DOHH2 (cell line): ENCODE data around the gene MYLIP.

ENCODE experiments used
- H3F3A ChIP-seq: fragments of 200-600 bp; sonication (generic), shearing (Covaris generic); 2 replicates; pipeline ENCODE4 v1.6.0; 2016; ENCODE audit warnings: antibody characterized with exemption, mild to moderate bottlenecking; ENCODE audit not compliant: control insufficient read depth, insufficient read depth
- H3K27ac ChIP-seq: fragments of 200-600 bp; sonication (generic); 2 replicates; pipeline ENCODE4 v1.5.1; 2014; ENCODE audit warnings: low read depth, mild to moderate bottlenecking, low read length, moderate library complexity
- H3K27me3 ChIP-seq: fragments of 200-600 bp; sonication (generic); 2 replicates; pipeline ENCODE4 v1.6.1; 2014; ENCODE audit warnings: mild to moderate bottlenecking, low read length, mixed read lengths; ENCODE audit not compliant: control insufficient read depth
- H3K36me3 ChIP-seq: fragments of 200-600 bp; sonication (generic); 2 replicates; pipeline ENCODE4 v1.6.1; 2014; ENCODE audit warnings: mild to moderate bottlenecking, low read length, moderate library complexity, mixed read lengths; ENCODE audit not compliant: control insufficient read depth
- H3K4me1 ChIP-seq: fragments of 200-600 bp; sonication (generic); 2 replicates; pipeline ENCODE4 v1.6.1; 2014; ENCODE audit warnings: mild to moderate bottlenecking, low read length, mixed read lengths; ENCODE audit not compliant: control insufficient read depth
- H3K4me2 ChIP-seq: fragments of 200-600 bp; sonication (generic); 2 replicates; pipeline ENCODE4 v1.6.0; 2014; ENCODE audit warnings: mild to moderate bottlenecking, low read length, moderate library complexity
- H3K4me3 ChIP-seq: fragments of 200-600 bp; sonication (generic); 2 replicates; pipeline ENCODE4 v1.5.1; 2014; ENCODE audit warnings: mild to moderate bottlenecking, low read length, mixed read lengths
- H3K79me2 ChIP-seq: fragments of 200-600 bp; sonication (generic); 2 replicates; pipeline ENCODE4 v1.6.1; 2014; ENCODE audit warnings: mild to moderate bottlenecking, low read length, mixed read lengths; ENCODE audit not compliant: control insufficient read depth
- H3K9me2 ChIP-seq: fragments of 200-600 bp; sonication (generic); replicated peaks from 2 replicates; pipeline ENCODE4 v1.6.1; 2014; ENCODE audit warnings: mild to moderate bottlenecking, low read length, mixed read lengths; ENCODE audit not compliant: control insufficient read depth
- H3K9me3 ChIP-seq: fragments of 200-600 bp; sonication (generic); 2 replicates; pipeline ENCODE4 v1.6.1; 2014; ENCODE audit warnings: antibody characterized with exemption, low read length, mixed read lengths; ENCODE audit not compliant: control insufficient read depth, insufficient read depth
- H4K20me1 ChIP-seq: fragments of 200-600 bp; sonication (generic); 2 replicates; pipeline ENCODE4 v1.6.0; 2014; ENCODE audit warnings: low read depth, mild to moderate bottlenecking, antibody characterized with exemption, low read length, moderate library complexity; ENCODE audit not compliant: control insufficient read depth, insufficient read depth
- CTCF ChIP-seq: fragments of 200-600 bp; sonication (generic); IDR thresholded peaks from one replicate; pipeline ENCODE4 v1.5.1; 2014; ENCODE audit warnings: antibody characterized with exemption, mild to moderate bottlenecking, low read depth, low read length; ENCODE audit not compliant: poor library complexity, severe bottlenecking
- EZH2phosphoT487 ChIP-seq: fragments of 200-600 bp; sonication (generic); IDR thresholded peaks from 2 replicates; pipeline ENCODE4 v1.6.1; 2017; ENCODE audit warnings: borderline replicate concordance, mild to moderate bottlenecking, antibody characterized with exemption, low read length, moderate library complexity, mixed read lengths

MYLIP gene

DNA sequence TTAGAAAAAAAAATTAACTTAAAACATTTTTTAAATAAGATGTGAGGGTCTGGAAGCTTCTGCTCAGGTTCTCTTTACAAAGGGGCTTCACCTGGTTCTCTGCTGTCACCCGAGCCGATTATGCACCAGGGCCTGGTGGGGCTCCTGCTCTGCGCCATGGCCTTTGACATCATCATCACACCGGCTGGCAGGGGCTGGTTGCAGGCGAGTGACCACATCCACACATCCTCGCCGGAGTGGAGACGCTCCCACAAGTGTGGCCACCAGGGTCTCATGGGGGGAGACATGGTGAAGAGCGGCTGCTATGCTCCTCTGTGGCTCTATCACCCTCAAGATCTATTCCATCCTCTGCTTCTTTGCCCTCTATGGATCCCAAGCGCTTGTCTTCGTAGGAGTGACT, 31.9 kb downstream of the MYLIP start:
- H3K27me3 ChIP-seq: no peaks in the 10 kb centered on the region
- peaks cover 5% of the 10 kb centered on the region; the same call in 1 of the 2 replicates for H3K4me1 ChIP-seq
- TF ChIP-seq CTCF: no peak
- TF ChIP-seq EZH2phosphoT487: no peak
- H3K9me3 ChIP-seq: peaks cover 9% of the 10 kb centered on the region
- H3K27ac ChIP-seq: no peak overlapping the region
- no peak overlapping the region for H3K4me3 ChIP-seq
- no peaks in the 10 kb centered on the region for H3F3A ChIP-seq
- H4K20me1 ChIP-seq: no peaks in the 10 kb centered on the region
- no peaks in the 10 kb centered on the region for H3K79me2 ChIP-seq
- H3K4me2 ChIP-seq: no peak overlapping the region
- no peaks in the 10 kb centered on the region for H3K9me2 ChIP-seq
- peaks cover 7% of the 10 kb centered on the region for H3K36me3 ChIP-seq

DNA sequence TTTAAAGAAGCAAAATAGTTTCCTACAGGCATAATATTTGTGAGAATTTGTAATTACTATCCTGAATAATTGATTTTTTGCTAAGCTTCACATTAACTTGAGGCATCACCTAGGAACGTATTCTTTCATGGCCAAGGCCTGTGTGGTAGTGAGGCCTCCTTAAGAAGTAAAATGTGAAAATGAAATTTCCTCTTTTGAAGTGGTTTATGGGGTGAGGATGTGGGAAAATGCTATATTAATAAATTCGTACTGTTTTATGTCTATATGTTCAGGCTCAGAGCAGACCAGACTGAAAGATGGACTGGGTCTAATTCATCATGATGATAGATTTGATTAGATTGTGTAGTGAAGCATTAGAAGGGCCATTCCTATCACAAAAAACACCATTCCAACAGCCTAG, 33.1 kb downstream of the MYLIP start:
- no peaks in the 10 kb centered on the region for H3K79me2 ChIP-seq
- H3K4me1 ChIP-seq: peaks cover 7% of the 10 kb centered on the region
- no peaks in the 10 kb centered on the region for H3K9me3 ChIP-seq
- TF ChIP-seq CTCF: no peak
- TF ChIP-seq EZH2phosphoT487: no peak
- H3K27me3 ChIP-seq: no peaks in the 10 kb centered on the region
- no peaks in the 10 kb centered on the region for H3K36me3 ChIP-seq
- no peaks in the 10 kb centered on the region for H4K20me1 ChIP-seq
- no peak overlapping the region for H3K4me3 ChIP-seq
- no peak overlapping the region for H3K4me2 ChIP-seq
- H3F3A ChIP-seq: no peaks in the 10 kb centered on the region
- H3K27ac ChIP-seq: no peak overlapping the region
- H3K9me2 ChIP-seq: no peaks in the 10 kb centered on the region

GRCh38 chr6:16163066-16163465, 34.2 kb downstream of the MYLIP start:
- Histone ChIP-seq H3K9me3 (no peaks in the 10 kb centered on the region), H3K27ac (no peak overlapping the region), H3K4me1 (peaks cover 13% of the 10 kb centered on the region), H3K79me2 (no peaks in the 10 kb centered on the region), H3F3A (no peaks in the 10 kb centered on the region), H3K4me2 (no peak overlapping the region), H3K9me2 (no peaks in the 10 kb centered on the region), H3K36me3 (no peaks in the 10 kb centered on the region), H4K20me1 (no peaks in the 10 kb centered on the region), H3K4me3 (no peak overlapping the region), H3K27me3 (no peaks in the 10 kb centered on the region)
- TF ChIP-seq CTCF (no peak), EZH2phosphoT487 (no peak)
